ENCODE measurements around the gene RINT1. TPM values are rescaled to one million over a fixed set of nuclear protein-coding genes. Genes with fewer than 3 reads are reported as not detected.

RINT1 gene
- total RNA-seq, 2 donors from 2014 or later: 12.6 to 17.4 TPM

GRCh38 chr7:105602325-105603305 lies 70.6 kb downstream of the RINT1 start:
- WGBS: 78% methylated on average over 19 of the region's 19 CpGs
- no peak for DNase-seq (ENCODE audit: low spot score)

GRCh38 chr7:105610165-105610930 lies 78.3 kb downstream of the RINT1 start:
- H3K9me3 ChIP-seq: no peaks in the 10 kb centered on the region
- H3K27me3 ChIP-seq (replicated peaks; ENCODE audit: insufficient read depth): no peaks in the 10 kb centered on the region
- 75% methylated on average over 8 of the region's 8 CpGs for WGBS
- no peak overlapping the region for H3K4me3 ChIP-seq
- H3K36me3 ChIP-seq: peaks cover 4 to 9% of the 10 kb centered on the region in 2 donors
- no peaks in the 10 kb centered on the region for H3K4me1 ChIP-seq (replicated peaks)
- DNase-seq (ENCODE audit: low spot score): no peak
- intact Hi-C loops (cut with DNase I): no loop called here
- no peak overlapping the region for H3K27ac ChIP-seq
- TF ChIP-seq POLR2AphosphoS5 (IDR thresholded peaks at IDR 0.05) (no peak), POLR2A (IDR thresholded peaks at IDR 0.05) (no peak), CTCF (IDR thresholded peaks at IDR 0.05) (no peak)

More at GRCh38 chr7:105602325-105603305, 70.6 kb downstream of the RINT1 start:
- intact Hi-C loops (cut with DNase I): no loop called here
- Histone ChIP-seq H3K27me3 (replicated peaks; ENCODE audit: insufficient read depth) (no peaks in the 10 kb centered on the region), H3K4me3 (no peak overlapping the region), H3K9me3 (no peaks in the 10 kb centered on the region), H3K27ac (no peak overlapping the region), H3K36me3 (no peaks in the 10 kb centered on the region), H3K4me1 (replicated peaks) (no peaks in the 10 kb centered on the region)
- TF ChIP-seq POLR2A (IDR thresholded peaks at IDR 0.05) (no peak), CTCF (IDR thresholded peaks at IDR 0.05) (no peak), POLR2AphosphoS5 (IDR thresholded peaks at IDR 0.05) (no peak)

- no peak for DNase-seq (ENCODE audit: low spot score)
- peaks cover 4 to 9% of the 10 kb centered on the region in 2 donors for H3K36me3 ChIP-seq
- WGBS: 87% methylated on average over 16 of the region's 16 CpGs
- H3K4me1 ChIP-seq (replicated peaks): no peaks in the 10 kb centered on the region
- intact Hi-C loops (cut with DNase I): no loop called here
- TF ChIP-seq POLR2AphosphoS5 (IDR thresholded peaks at IDR 0.05) (no peak), POLR2A (IDR thresholded peaks at IDR 0.05) (no peak), CTCF (IDR thresholded peaks at IDR 0.05) (no peak)
- no peaks in the 10 kb centered on the region for H3K27me3 ChIP-seq (replicated peaks; ENCODE audit: insufficient read depth)
- H3K9me3 ChIP-seq: no peaks in the 10 kb centered on the region
- no peak overlapping the region for H3K4me3 ChIP-seq
- no peak overlapping the region for H3K27ac ChIP-seq
These were observed 80.1 kb downstream of the RINT1 start for GRCh38 chr7:105611856-105612775.

GRCh38 chr7:105612806-105613205 lies 80.8 kb downstream of the RINT1 start:
- intact Hi-C loops (cut with DNase I): no loop called here
- Histone ChIP-seq H3K4me3 (no peak overlapping the region), H3K27me3 (replicated peaks; ENCODE audit: insufficient read depth) (no peaks in the 10 kb centered on the region), H3K36me3 (peaks cover 4 to 9% of the 10 kb centered on the region in 2 donors), H3K9me3 (no peaks in the 10 kb centered on the region), H3K4me1 (replicated peaks) (no peaks in the 10 kb centered on the region), H3K27ac (no peak overlapping the region)
- DNase-seq (ENCODE audit: low spot score): no peak
- WGBS: 91% methylated on average over 9 of the region's 9 CpGs
- TF ChIP-seq POLR2A (IDR thresholded peaks at IDR 0.05) (no peak), POLR2AphosphoS5 (IDR thresholded peaks at IDR 0.05) (no peak), CTCF (IDR thresholded peaks at IDR 0.05) (no peak)
